T-helper 2 cell treated with Interferon-gamma antibody and Interleukin-4, amounts not matched to agents 5 μg/mL and 100 μg/mL, for 36 hours (primary cell): ENCODE measurements around the gene BCHE.

Experiments used
- DNase-seq: peaks from one replicate; pipeline ENCODE4 v3.0.0; 2021; ENCODE audit warnings: low spot score
- H3K27ac Mint-ChIP-seq: one replicate; pipeline ENCODE4 v1.8.0; 2021; ENCODE audit warnings: mild to moderate bottlenecking, mixed read lengths
- H3K27me3 Mint-ChIP-seq: one replicate; pipeline ENCODE4 v1.8.0; 2021; ENCODE audit warnings: low read depth, mixed read lengths
- H3K36me3 Mint-ChIP-seq: one replicate; pipeline ENCODE4 v1.8.0; 2021; ENCODE audit warnings: low read depth, mixed read lengths
- H3K4me1 Mint-ChIP-seq: one replicate; pipeline ENCODE4 v1.8.0; 2021; ENCODE audit warnings: low read depth, mixed read lengths
- H3K4me3 Mint-ChIP-seq: one replicate; pipeline ENCODE4 v1.8.0; 2022; ENCODE audit warnings: mild to moderate bottlenecking, moderate library complexity, mixed read lengths
- H3K9me3 Mint-ChIP-seq: one replicate; pipeline ENCODE4 v1.8.0; 2021; ENCODE audit warnings: mixed read lengths

BCHE gene

DNA sequence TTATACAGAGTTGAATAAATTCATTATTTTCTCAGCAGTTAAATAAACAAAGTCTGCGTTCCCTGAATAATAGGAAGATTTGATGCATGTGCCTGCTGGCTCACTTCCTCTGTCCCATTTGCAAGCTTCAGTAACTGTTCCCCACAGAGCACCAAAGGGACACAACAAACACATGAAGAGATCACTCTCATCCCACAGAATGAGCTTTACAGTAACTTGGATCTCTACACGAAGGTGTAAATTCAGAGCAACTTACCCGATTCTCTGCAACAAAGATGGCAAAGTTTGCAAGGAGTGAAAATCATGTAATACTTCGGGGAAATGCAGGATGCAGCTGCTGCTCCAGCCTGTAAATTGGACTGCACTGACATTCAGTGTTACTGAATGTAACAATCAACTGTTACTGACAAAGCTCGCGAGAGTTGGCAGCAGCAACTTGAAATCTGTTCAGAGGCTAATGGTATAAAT, at the start of gene BCHE:
TSS of gene BCHE (minus strand) at position 366 of the 468 bp plus-strand sequence. CDS start 6,390 bp downstream, outside the sequence.
- Mint-ChIP-seq H3K27ac (no peak within 1 kb of the TSS), H3K4me1 (no peaks in the 10 kb centered on the region), H3K36me3 (no peaks in the 10 kb centered on the region), H3K4me3 (no peak within 1 kb of the TSS), H3K27me3 (no peaks in the 10 kb centered on the region), H3K9me3 (no peaks in the 10 kb centered on the region)
- DNase-seq = no peak

DNA sequence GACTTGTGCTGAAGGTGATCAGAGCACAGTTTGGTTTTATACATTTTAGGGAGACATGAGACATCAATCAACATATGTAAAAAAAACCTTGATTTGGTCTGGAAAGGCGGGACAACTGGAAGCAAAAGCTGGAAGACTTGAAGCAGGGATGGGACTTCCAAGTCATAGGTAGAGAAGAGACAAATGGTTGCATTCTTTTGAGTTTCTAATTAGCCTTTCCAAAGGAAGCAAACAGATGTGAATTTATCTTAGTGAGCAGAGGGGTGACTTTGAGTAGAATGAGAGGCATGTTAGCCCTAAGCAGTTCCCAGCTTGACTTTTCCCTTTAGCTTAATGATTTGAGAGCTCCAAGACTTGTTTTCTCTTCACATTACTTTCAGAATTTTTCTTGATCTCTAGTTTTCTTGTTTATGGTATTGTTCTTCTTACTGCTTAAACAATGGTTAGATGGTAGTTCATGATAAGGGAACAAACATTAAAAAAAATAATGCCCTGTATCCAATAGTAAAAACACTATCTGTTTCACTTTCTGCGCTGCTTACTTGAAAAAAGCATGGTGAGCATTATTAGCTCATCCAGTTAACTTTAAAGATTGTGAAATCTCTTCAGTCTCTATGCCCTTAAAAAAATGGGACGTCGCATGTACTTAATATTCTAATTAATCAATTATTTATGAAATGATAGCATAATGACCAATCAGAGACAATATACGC, 48.5 kb upstream of the BCHE start:
- H3K4me3 Mint-ChIP-seq = no peak overlapping the region
- H3K27ac Mint-ChIP-seq = no peak overlapping the region
- DNase-seq = no peak
- no peaks in the 10 kb centered on the region for H3K36me3 Mint-ChIP-seq
- H3K9me3 Mint-ChIP-seq = no peaks in the 10 kb centered on the region
- H3K4me1 Mint-ChIP-seq = no peaks in the 10 kb centered on the region
- no peaks in the 10 kb centered on the region for H3K27me3 Mint-ChIP-seq

- DNase-seq = no peak
- H3K27me3 Mint-ChIP-seq = no peaks in the 10 kb centered on the region
- H3K4me3 Mint-ChIP-seq = no peak overlapping the region
- H3K27ac Mint-ChIP-seq = no peak overlapping the region
- no peaks in the 10 kb centered on the region for H3K36me3 Mint-ChIP-seq
- no peaks in the 10 kb centered on the region for H3K4me1 Mint-ChIP-seq
- no peaks in the 10 kb centered on the region for H3K9me3 Mint-ChIP-seq
Observed at GRCh38 chr3:165884518-165884917, 47.3 kb upstream of the BCHE start.

GRCh38 chr3:165883863-165884478, 46.7 kb upstream of the BCHE start:
- DNase-seq = no peak
- Mint-ChIP-seq H3K36me3 (no peaks in the 10 kb centered on the region), H3K27me3 (no peaks in the 10 kb centered on the region), H3K4me1 (no peaks in the 10 kb centered on the region), H3K27ac (no peak overlapping the region), H3K4me3 (no peak overlapping the region), H3K9me3 (no peaks in the 10 kb centered on the region)

- DNase-seq = no peak
- no peaks in the 10 kb centered on the region for H3K27me3 Mint-ChIP-seq
- no peak overlapping the region for H3K27ac Mint-ChIP-seq
- H3K4me3 Mint-ChIP-seq = no peak overlapping the region
- no peaks in the 10 kb centered on the region for H3K9me3 Mint-ChIP-seq
- H3K4me1 Mint-ChIP-seq = no peaks in the 10 kb centered on the region
- no peaks in the 10 kb centered on the region for H3K36me3 Mint-ChIP-seq
Observed at GRCh38 chr3:165883117-165883516, 45.9 kb upstream of the BCHE start.

- H3K4me1 Mint-ChIP-seq = no peaks in the 10 kb centered on the region
- H3K4me3 Mint-ChIP-seq = no peak overlapping the region
- H3K27ac Mint-ChIP-seq = no peak overlapping the region
- no peaks in the 10 kb centered on the region for H3K36me3 Mint-ChIP-seq
- H3K9me3 Mint-ChIP-seq = peaks cover 36% of the 10 kb centered on the region
- DNase-seq = no peak
- H3K27me3 Mint-ChIP-seq = no peaks in the 10 kb centered on the region
Observed at GRCh38 chr3:165875644-165876043, 38.4 kb upstream of the BCHE start.

GRCh38 chr3:165874663-165875489, 37.7 kb upstream of the BCHE start:
- DNase-seq = no peak
- Mint-ChIP-seq H3K36me3 (no peaks in the 10 kb centered on the region), H3K4me3 (no peak overlapping the region), H3K9me3 (peaks cover 36% of the 10 kb centered on the region), H3K27me3 (no peaks in the 10 kb centered on the region), H3K27ac (no peak overlapping the region), H3K4me1 (no peaks in the 10 kb centered on the region)

GRCh38 chr3:165868088-165868487, 30.9 kb upstream of the BCHE start:
- H3K4me3 Mint-ChIP-seq = no peak overlapping the region

DNA sequence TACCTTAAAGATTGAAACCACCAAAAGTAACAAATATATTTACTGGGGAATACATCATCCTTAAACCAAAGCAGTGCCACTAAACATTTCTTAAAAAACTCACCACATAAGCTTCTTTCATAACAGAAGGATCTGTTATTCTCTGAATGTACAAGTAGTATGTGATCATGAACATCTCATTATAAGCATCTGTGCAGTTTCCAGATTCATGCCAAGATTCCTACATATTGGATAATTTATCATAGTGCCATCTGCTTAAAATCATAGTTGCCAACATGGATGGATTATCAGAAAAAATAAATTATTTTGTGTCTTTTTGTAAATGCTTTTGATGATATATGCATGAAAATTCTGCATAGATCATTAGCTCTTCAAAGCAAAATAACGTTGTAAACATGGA, 21.8 kb upstream of the BCHE start:
- no peak for DNase-seq
- Mint-ChIP-seq H3K36me3 (no peaks in the 10 kb centered on the region), H3K9me3 (no peaks in the 10 kb centered on the region), H3K27ac (no peak overlapping the region), H3K4me1 (no peaks in the 10 kb centered on the region), H3K4me3 (no peak overlapping the region), H3K27me3 (no peaks in the 10 kb centered on the region)

More at GRCh38 chr3:165868088-165868487, 30.9 kb upstream of the BCHE start:
- H3K36me3 Mint-ChIP-seq = no peaks in the 10 kb centered on the region
- no peaks in the 10 kb centered on the region for H3K4me1 Mint-ChIP-seq
- H3K27ac Mint-ChIP-seq = no peak overlapping the region
- no peaks in the 10 kb centered on the region for H3K27me3 Mint-ChIP-seq
- peaks cover 14% of the 10 kb centered on the region for H3K9me3 Mint-ChIP-seq
- no peak for DNase-seq

- Mint-ChIP-seq H3K27ac (no peak overlapping the region), H3K4me3 (no peak overlapping the region), H3K9me3 (no peaks in the 10 kb centered on the region), H3K36me3 (no peaks in the 10 kb centered on the region), H3K27me3 (no peaks in the 10 kb centered on the region), H3K4me1 (no peaks in the 10 kb centered on the region)
- DNase-seq = no peak
Observed at GRCh38 chr3:165855581-165855980, 18.4 kb upstream of the BCHE start.

DNA sequence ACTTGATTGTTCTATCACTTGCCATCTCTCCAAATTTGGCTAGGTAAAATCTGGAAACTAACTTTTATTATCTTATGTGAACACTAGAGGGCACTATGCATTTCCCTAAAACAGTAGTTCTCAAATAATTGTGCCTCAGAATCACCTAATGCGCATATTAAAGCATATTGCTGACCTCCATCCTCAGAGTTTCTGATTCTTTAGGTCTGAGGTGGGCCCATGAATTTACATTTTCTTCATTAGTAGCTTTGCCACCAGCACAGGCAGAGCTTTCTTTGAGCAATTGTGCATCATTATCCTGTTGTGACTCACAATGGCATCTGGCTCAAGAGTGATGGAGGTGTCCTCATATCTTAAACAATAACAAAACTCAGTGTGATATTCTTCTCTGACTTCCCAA, 17.5 kb upstream of the BCHE start:
- no peak overlapping the region for H3K27ac Mint-ChIP-seq
- H3K9me3 Mint-ChIP-seq = no peaks in the 10 kb centered on the region
- no peaks in the 10 kb centered on the region for H3K27me3 Mint-ChIP-seq
- no peak overlapping the region for H3K4me3 Mint-ChIP-seq
- no peak for DNase-seq
- no peaks in the 10 kb centered on the region for H3K36me3 Mint-ChIP-seq
- H3K4me1 Mint-ChIP-seq = no peaks in the 10 kb centered on the region

DNA sequence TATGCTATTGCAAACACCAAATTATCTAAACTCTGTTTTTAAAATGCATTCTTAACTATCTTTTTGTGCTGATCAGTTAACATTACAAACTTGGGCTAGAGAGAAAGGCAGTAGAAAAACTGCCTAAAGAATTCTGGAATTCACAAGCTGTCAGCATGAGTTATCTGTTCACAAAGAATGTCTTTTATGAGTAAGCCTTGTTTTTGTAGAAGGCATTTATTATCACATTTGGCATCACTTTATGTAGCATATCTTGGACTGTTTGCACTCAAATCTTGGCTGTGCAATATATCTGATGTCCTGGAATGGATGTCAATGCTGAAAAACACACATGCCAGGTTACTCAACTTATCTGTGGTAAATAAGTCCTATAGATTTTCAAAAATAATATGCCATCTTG, 15.5 kb upstream of the BCHE start:
- Mint-ChIP-seq H3K4me1 (no peaks in the 10 kb centered on the region), H3K27me3 (no peaks in the 10 kb centered on the region), H3K9me3 (no peaks in the 10 kb centered on the region), H3K4me3 (no peak overlapping the region), H3K27ac (no peak overlapping the region), H3K36me3 (no peaks in the 10 kb centered on the region)
- DNase-seq = no peak

GRCh38 chr3:165852191-165852590, 15.0 kb upstream of the BCHE start:
- no peak overlapping the region for H3K4me3 Mint-ChIP-seq
- H3K36me3 Mint-ChIP-seq = no peaks in the 10 kb centered on the region
- no peak for DNase-seq
- no peaks in the 10 kb centered on the region for H3K27me3 Mint-ChIP-seq
- no peaks in the 10 kb centered on the region for H3K9me3 Mint-ChIP-seq
- no peak overlapping the region for H3K27ac Mint-ChIP-seq
- no peaks in the 10 kb centered on the region for H3K4me1 Mint-ChIP-seq

DNA sequence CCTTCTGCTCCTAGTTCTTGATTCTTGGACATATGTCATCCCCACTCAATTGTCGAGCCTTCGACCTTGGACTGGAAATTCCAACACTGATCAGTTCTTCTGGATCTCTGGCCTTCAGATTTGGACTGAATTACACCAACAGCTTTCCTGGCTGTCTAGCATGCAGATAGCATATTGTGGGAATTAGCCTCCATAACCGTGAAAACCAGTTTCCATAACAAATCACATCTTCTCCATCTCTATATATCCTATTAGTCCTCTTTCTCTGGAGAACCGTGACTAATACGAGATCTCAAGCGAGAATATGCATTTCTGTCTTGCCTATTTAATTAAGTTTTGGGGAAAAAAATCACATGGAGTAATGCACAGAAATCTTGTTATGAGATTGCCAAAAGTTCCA, 8.8 kb upstream of the BCHE start:
- Mint-ChIP-seq H3K36me3 (no peaks in the 10 kb centered on the region), H3K4me1 (no peaks in the 10 kb centered on the region), H3K4me3 (no peak overlapping the region), H3K27ac (no peak overlapping the region), H3K9me3 (no peaks in the 10 kb centered on the region), H3K27me3 (no peaks in the 10 kb centered on the region)
- DNase-seq = no peak
